HepG2 (cell line): Measurements from ENCODE around the gene MOBP. TPM values are rescaled to one million over a fixed set of nuclear protein-coding genes. Genes with fewer than 3 reads are reported as not detected.

Source experiments
- ATAC-seq: fragments of 200-7000 bp; cut with Tn5 transposase; 3 replicates; pipeline ENCODE4 v1.9.1; 2020; ENCODE audit warnings: mild to moderate bottlenecking, moderate library complexity
- BruUV-seq: library from RNA; stranded (reverse); fragments of 400-500 nt; replicated peaks from 2 replicates; lab custom pipeline; 2021; lab: Mats Ljungman, UMichigan
- CTCF ChIA-PET: fragments of 300-600 bp; formaldehyde crosslinking; extraction: SDS; loops from one replicate; lab custom pipeline; 2021; ENCODE audit warnings: low total read pairs, inconsistent platforms, low intra/inter-chr PET ratio; lab: Yijun Ruan, JAX
- POLR2A ChIA-PET: fragments of 350-600 bp; sonication (Branson Sonifier 250); formaldehyde crosslinking; loops from one replicate; lab custom pipeline; 2020; ENCODE audit warnings: antibody characterized with exemption, inconsistent platforms; lab: Yijun Ruan, JAX
- DNase-seq: peaks from one replicate; pipeline ENCODE4 v3.0.0-alpha.2; 2015; ENCODE audit warnings: low spot score
- FAIRE-seq: peaks from 3 replicates; lab custom pipeline; 2011; peaks lifted over from hg19 to GRCh38; lab: Jason Lieb, UNC
- H2AFZ ChIP-seq: one replicate; pipeline ENCODE4 v1.6.1; 2011; ENCODE audit warnings: low read length, inconsistent platforms
- H3K27ac ChIP-seq: fragments of 300-600 bp; 3 replicates; pipeline ENCODE4 v1.8.0; 2011; ENCODE audit warnings: mixed run types, mild to moderate bottlenecking, mixed read lengths, low read length, inconsistent platforms; ENCODE audit not compliant: insufficient read depth; ENCODE audit errors: extremely low read length
- H3K27me3 ChIP-seq, 2 experiments: fragments of 200-600 bp in 1 of 2; 2 replicates in 1 of 2; 3 replicates in 1 of 2; pipeline versions ENCODE4 v1.6.0 to v1.8.0; 2011; ENCODE audit warnings: low read length in 2 of 2, mild to moderate bottlenecking in 2 of 2, moderate library complexity in 2 of 2, inconsistent platforms in 1 of 2; ENCODE audit not compliant: insufficient read depth in 2 of 2, control insufficient read depth in 1 of 2
- H3K36me3 ChIP-seq, 2 experiments: fragments of 200-600 bp in 1 of 2; replicated peaks in 1 of 2; 2 replicates in 1 of 2; 3 replicates in 1 of 2; pipeline versions ENCODE4 v1.5.1 to v1.8.0; 2011; ENCODE audit warnings: low read length in 2 of 2, inconsistent platforms in 1 of 2; ENCODE audit not compliant: insufficient read depth in 2 of 2, control insufficient read depth in 1 of 2
- H3K4me1 ChIP-seq: 2 replicates; pipeline ENCODE4 v1.5.1; 2012; ENCODE audit warnings: low read length, inconsistent platforms; ENCODE audit not compliant: insufficient read depth
- H3K4me2 ChIP-seq: 2 replicates; pipeline ENCODE4 v1.6.0; 2011; ENCODE audit warnings: low read depth, low read length, inconsistent platforms
- H3K4me3 ChIP-seq, 3 experiments: fragments of 200-600 bp in 1 of 3; sonication (generic), shearing (Covaris generic) in 1 of 3; replicated peaks in 1 of 3; 2 replicates each; pipeline ENCODE4 v1.5.1; 2011 to 2016; ENCODE audit warnings: low read length in 3 of 3, inconsistent platforms in 2 of 3, low read depth in 2 of 3, mild to moderate bottlenecking in 2 of 3, control low read depth in 1 of 3, mixed read lengths in 1 of 3; ENCODE audit not compliant: insufficient read depth in 1 of 3
- H3K79me2 ChIP-seq: one replicate; pipeline ENCODE4 v1.6.1; 2011; ENCODE audit warnings: low read length, inconsistent platforms; ENCODE audit not compliant: insufficient read depth
- H3K9ac ChIP-seq: 2 replicates; pipeline ENCODE4 v1.6.0; 2011; ENCODE audit warnings: mild to moderate bottlenecking, low read depth, low read length, inconsistent platforms; ENCODE audit not compliant: insufficient read depth
- H3K9me3 ChIP-seq: 2 replicates; pipeline ENCODE4 v1.5.1; 2012; ENCODE audit warnings: mild to moderate bottlenecking, low read length
- H4K20me1 ChIP-seq: 2 replicates; pipeline ENCODE4 v1.6.0; 2011; ENCODE audit warnings: inconsistent platforms, mild to moderate bottlenecking, low read length, moderate library complexity; ENCODE audit not compliant: insufficient read depth
- CEBPG ChIP-seq: IDR thresholded peaks from 2 replicates; pipeline ENCODE4 v1.6.1; 2016
- FOXA3 ChIP-seq: IDR thresholded peaks from 2 replicates; pipeline ENCODE4 v1.6.1; 2016; ENCODE audit warnings: missing genetic modification reagents, missing compliant biosample characterization
- HOXD1 ChIP-seq: sonication (generic); formaldehyde crosslinking; IDR thresholded peaks from 2 replicates; pipeline ENCODE4 v1.5.0; 2020; ENCODE audit warnings: missing genetic modification reagents
- ISL2 ChIP-seq: sonication (generic); formaldehyde crosslinking; IDR thresholded peaks from 2 replicates; pipeline ENCODE4 v1.5.0; 2020; ENCODE audit warnings: missing genetic modification reagents
- MIXL1 ChIP-seq: IDR thresholded peaks from 2 replicates; pipeline ENCODE4 v1.6.1; 2016
- NR2F1 ChIP-seq, 2 experiments: fragments of 450-650 bp in 1 of 2; formaldehyde crosslinking in 1 of 2; IDR thresholded peaks; 2 replicates each; pipeline versions ENCODE4 v1.5.0 to v1.6.1; 2016 to 2020; ENCODE audit warnings: mild to moderate bottlenecking in 1 of 2, missing compliant biosample characterization in 1 of 2, missing genetic modification reagents in 1 of 2, moderate library complexity in 1 of 2
- PHF8 ChIP-seq: sonication (generic); formaldehyde crosslinking; IDR thresholded peaks from 2 replicates; pipeline ENCODE4 v1.5.0; 2020; ENCODE audit warnings: missing genetic modification reagents
- SMC3 ChIP-seq: IDR thresholded peaks from 2 replicates; pipeline ENCODE4 v1.6.1; 2011; ENCODE audit warnings: low read length, improper control_type of control experiment
- STAG1 ChIP-seq: sonication (generic); formaldehyde crosslinking; IDR thresholded peaks from 2 replicates; pipeline ENCODE4 v1.4.0; 2020; ENCODE audit warnings: missing genetic modification reagents
- TEAD3 ChIP-seq: optimal IDR thresholded peaks from 2 replicates; pipeline ENCODE3; 2016; ENCODE audit warnings: borderline replicate concordance
- ZNF12 ChIP-seq: sonication (generic); formaldehyde crosslinking; IDR thresholded peaks from 2 replicates; pipeline ENCODE4 v1.5.0; 2020; ENCODE audit warnings: missing genetic modification reagents
- ZNF607 ChIP-seq: sonication (generic); formaldehyde crosslinking; IDR thresholded peaks from 2 replicates; pipeline ENCODE4 v1.5.1; 2020; ENCODE audit warnings: missing genetic modification reagents, mild to moderate bottlenecking, borderline replicate concordance
- WGBS: methylation state at CpG from one replicate; pipeline ENCODE4 v1.1.6; 2017; ENCODE audit warnings: low lambda C conversion rate; 5-methylcytosine and 5-hydroxymethylcytosine counted together
- in situ Hi-C: cut with HindIII; loops from 2 replicates; pipeline ENCODE4 v1.10.0; 2017; ENCODE audit warnings: low pct_unique_long_range_greater_than_20kb; ENCODE audit not compliant: extremely low pct_ligation_motif_present
- intact Hi-C: fragments of 100-400 bp; cut with micrococcal nuclease; formaldehyde crosslinking; loops from one replicate; pipeline ENCODE4 v1.10.0; 2022; ENCODE audit not compliant: unreplicated experiment
- polyA plus RNA-seq, 8 experiments: library from polyadenylated mRNA; depleted of rRNA in 3 of 8; stranded (reverse) in 7 of 8; unstranded in 1 of 8; fragments of >200 nt; fragmentation: Illumina TruSeq in 4 of 8; extraction: Trizol in 4 of 8; gene quantifications; 2 replicates each; pipeline versions ENCODE4 v1.2.1 to v1.2.3, GENCODE V29; 2011 to 2016; ENCODE audit warnings: low read depth in 4 of 8, missing spikeins in 1 of 8, mixed read lengths in 1 of 8; ENCODE audit not compliant: insufficient read depth in 1 of 8
- total RNA-seq, 5 experiments: library from RNA; depleted of rRNA; stranded (reverse); fragments of >200 nt; fragmentation: Illumina TruSeq; extraction: Trizol; gene quantifications; 2 replicates each; pipeline ENCODE4 v1.2.3, GENCODE V29; 2016; ENCODE audit warnings: low read depth in 1 of 5
- TF ChIP-seq, protein P1 (sequence below): sonication (generic); formaldehyde crosslinking; IDR thresholded peaks from 2 replicates; pipeline ENCODE4 v1.4.0; 2020; ENCODE audit warnings: low read depth, mild to moderate bottlenecking, missing genetic modification reagents
- TF ChIP-seq, protein P2 (sequence below): sonication (generic); formaldehyde crosslinking; IDR thresholded peaks from 2 replicates; pipeline ENCODE4 v1.4.0; 2020; ENCODE audit warnings: missing genetic modification reagents
- TF ChIP-seq, protein P3 (sequence below): sonication (generic); formaldehyde crosslinking; IDR thresholded peaks from 2 replicates; pipeline ENCODE4 v1.5.0; 2020; ENCODE audit warnings: mild to moderate bottlenecking, missing genetic modification reagents, moderate library complexity
- TF ChIP-seq, protein P4 (sequence below): sonication (generic); IDR thresholded peaks from 2 replicates; pipeline ENCODE4 v1.6.1; 2016; ENCODE audit warnings: low read depth, borderline replicate concordance

Gene MOBP
- total and polyA plus RNA-seq, 2 of the 13 experiments (the other 11 are each of a cell fraction or from before 2014, with no cell fraction given) = not detected

DNA sequence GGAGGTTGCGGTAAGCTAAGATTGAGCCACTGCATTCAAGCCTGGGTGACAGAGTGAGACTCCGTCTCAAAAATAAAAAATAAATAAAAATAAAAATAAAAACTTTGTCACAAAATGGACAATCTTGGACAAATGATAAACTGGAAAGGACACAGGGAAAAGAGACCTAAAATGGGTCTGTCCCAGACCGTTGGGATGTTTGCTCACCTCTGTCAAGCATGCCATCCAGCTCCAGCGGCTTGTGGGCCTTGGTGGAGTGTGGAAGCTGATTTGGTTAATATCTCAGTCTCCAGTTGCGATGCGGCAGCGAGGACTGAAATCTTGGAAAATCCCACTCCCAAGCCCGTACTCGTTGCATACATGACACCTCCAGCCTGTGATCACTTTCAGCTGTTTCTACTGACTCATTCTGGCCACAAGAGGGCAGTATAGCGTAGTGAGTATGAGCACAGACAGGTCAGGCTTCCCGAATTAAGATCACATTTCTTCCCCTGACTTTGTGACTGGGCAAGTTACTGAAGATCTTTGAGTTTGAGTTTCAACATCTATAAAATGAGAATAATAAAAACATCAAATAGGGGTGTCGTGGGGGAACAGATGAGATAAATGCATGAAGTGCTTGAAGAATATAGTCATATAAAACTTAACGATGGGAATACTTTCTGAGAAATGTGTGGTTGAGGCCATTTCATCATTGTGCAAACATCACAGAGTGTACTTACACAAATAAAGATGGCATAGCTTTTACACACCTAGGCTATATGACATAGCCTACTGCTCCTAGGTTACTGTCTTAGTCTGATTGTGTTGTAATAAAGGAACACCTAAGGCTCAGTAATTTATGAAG is 19.6 kb upstream of the MOBP start:
- ChIA-PET CTCF (interaction anchor here (0.8 to 3.2 kb wide), 2 partner anchors 50 to 52 kb away, joined by 3 to 43 read pairs; no protein-coding TSS in a partner anchor), POLR2A (no interaction called here)
- no peak for TF ChIP-seq PHF8
- peak; percentile 78 for TF ChIP-seq SMC3
- TF ChIP-seq, protein P1, sequence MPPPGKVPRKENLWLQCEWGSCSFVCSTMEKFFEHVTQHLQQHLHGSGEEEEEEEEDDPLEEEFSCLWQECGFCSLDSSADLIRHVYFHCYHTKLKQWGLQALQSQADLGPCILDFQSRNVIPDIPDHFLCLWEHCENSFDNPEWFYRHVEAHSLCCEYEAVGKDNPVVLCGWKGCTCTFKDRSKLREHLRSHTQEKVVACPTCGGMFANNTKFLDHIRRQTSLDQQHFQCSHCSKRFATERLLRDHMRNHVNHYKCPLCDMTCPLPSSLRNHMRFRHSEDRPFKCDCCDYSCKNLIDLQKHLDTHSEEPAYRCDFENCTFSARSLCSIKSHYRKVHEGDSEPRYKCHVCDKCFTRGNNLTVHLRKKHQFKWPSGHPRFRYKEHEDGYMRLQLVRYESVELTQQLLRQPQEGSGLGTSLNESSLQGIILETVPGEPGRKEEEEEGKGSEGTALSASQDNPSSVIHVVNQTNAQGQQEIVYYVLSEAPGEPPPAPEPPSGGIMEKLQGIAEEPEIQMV (CRISPR knock-in tag) = no peak
- TF ChIP-seq MIXL1 (CRISPR knock-in tag) = 0 out of 2 replicates have a peak, but pooled peaks have one; percentile 19
- TF ChIP-seq STAG1 (CRISPR knock-in tag) = peak; percentile 74
- TF ChIP-seq TEAD3 (CRISPR knock-in tag) = peak; percentile 62
- TF ChIP-seq, protein P2, sequence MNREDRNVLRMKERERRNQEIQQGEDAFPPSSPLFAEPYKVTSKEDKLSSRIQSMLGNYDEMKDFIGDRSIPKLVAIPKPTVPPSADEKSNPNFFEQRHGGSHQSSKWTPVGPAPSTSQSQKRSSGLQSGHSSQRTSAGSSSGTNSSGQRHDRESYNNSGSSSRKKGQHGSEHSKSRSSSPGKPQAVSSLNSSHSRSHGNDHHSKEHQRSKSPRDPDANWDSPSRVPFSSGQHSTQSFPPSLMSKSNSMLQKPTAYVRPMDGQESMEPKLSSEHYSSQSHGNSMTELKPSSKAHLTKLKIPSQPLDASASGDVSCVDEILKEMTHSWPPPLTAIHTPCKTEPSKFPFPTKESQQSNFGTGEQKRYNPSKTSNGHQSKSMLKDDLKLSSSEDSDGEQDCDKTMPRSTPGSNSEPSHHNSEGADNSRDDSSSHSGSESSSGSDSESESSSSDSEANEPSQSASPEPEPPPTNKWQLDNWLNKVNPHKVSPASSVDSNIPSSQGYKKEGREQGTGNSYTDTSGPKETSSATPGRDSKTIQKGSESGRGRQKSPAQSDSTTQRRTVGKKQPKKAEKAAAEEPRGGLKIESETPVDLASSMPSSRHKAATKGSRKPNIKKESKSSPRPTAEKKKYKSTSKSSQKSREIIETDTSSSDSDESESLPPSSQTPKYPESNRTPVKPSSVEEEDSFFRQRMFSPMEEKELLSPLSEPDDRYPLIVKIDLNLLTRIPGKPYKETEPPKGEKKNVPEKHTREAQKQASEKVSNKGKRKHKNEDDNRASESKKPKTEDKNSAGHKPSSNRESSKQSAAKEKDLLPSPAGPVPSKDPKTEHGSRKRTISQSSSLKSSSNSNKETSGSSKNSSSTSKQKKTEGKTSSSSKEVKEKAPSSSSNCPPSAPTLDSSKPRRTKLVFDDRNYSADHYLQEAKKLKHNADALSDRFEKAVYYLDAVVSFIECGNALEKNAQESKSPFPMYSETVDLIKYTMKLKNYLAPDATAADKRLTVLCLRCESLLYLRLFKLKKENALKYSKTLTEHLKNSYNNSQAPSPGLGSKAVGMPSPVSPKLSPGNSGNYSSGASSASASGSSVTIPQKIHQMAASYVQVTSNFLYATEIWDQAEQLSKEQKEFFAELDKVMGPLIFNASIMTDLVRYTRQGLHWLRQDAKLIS = no peak
- TF ChIP-seq ZNF607 (CRISPR knock-in tag) = no peak
- TF ChIP-seq, protein P3, sequence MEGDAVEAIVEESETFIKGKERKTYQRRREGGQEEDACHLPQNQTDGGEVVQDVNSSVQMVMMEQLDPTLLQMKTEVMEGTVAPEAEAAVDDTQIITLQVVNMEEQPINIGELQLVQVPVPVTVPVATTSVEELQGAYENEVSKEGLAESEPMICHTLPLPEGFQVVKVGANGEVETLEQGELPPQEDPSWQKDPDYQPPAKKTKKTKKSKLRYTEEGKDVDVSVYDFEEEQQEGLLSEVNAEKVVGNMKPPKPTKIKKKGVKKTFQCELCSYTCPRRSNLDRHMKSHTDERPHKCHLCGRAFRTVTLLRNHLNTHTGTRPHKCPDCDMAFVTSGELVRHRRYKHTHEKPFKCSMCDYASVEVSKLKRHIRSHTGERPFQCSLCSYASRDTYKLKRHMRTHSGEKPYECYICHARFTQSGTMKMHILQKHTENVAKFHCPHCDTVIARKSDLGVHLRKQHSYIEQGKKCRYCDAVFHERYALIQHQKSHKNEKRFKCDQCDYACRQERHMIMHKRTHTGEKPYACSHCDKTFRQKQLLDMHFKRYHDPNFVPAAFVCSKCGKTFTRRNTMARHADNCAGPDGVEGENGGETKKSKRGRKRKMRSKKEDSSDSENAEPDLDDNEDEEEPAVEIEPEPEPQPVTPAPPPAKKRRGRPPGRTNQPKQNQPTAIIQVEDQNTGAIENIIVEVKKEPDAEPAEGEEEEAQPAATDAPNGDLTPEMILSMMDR (CRISPR knock-in tag) = peak; percentile 90
- no peak for TF ChIP-seq ISL2 (CRISPR knock-in tag)
- TF ChIP-seq HOXD1 = no peak
- no peak for TF ChIP-seq NR2F1 (CRISPR knock-in tag; IDR thresholded peaks at IDR 0.05)
- 0 out of 2 replicates have a peak, but pooled peaks have one; percentile 17 for TF ChIP-seq CEBPG (CRISPR knock-in tag)
- TF ChIP-seq, protein P4, sequence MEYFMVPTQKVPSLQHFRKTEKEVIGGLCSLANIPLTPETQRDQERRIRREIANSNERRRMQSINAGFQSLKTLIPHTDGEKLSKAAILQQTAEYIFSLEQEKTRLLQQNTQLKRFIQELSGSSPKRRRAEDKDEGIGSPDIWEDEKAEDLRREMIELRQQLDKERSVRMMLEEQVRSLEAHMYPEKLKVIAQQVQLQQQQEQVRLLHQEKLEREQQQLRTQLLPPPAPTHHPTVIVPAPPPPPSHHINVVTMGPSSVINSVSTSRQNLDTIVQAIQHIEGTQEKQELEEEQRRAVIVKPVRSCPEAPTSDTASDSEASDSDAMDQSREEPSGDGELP = peak; percentile 71; the same call in 1 of the 2 replicates
- TF ChIP-seq ZNF12 (CRISPR knock-in tag) = peak; percentile 73; the same call in 1 of the 2 replicates
- peak; percentile 17; the same call in 1 of the 2 replicates for TF ChIP-seq FOXA3 (CRISPR knock-in tag)

More for the DNA sequence above, 19.6 kb upstream of the MOBP start:
- Histone ChIP-seq H3K9me3 (no peaks in the 10 kb centered on the region), H3K4me2 (no peak overlapping the region), H3K9ac (no peak overlapping the region), H2AFZ (no peak overlapping the region), H3K27ac (no peak overlapping the region), H3K36me3 (no peaks in the 10 kb centered on the region), H3K4me3 (no peak overlapping the region), H3K27me3 (no peaks in the 10 kb centered on the region; a peak in 2 of 5 replicates), H3K4me1 (no peaks in the 10 kb centered on the region), H4K20me1 (no peaks in the 10 kb centered on the region), H3K79me2 (no peaks in the 10 kb centered on the region)
- BruUV-seq = no TSS peak
- intact Hi-C loops (loop anchor here (1.0 to 5.0 kb wide), 2 partner anchors 50 to 544 kb away; no protein-coding TSS in a partner anchor), in situ Hi-C loops (loop anchor here (5.0 kb wide), 1 partner anchor 54 kb away; no protein-coding TSS in a partner anchor)
- peak; percentile 80 for DNase-seq
- WGBS = 10% methylated on average over 12 of the region's 13 CpGs
- FAIRE-seq = peak; percentile 86
- ATAC-seq = peak; percentile 98
